ENCODE measurements around the gene KLKB1. TPM values are rescaled to one million over a fixed set of nuclear protein-coding genes. Genes with fewer than 3 reads are reported as not detected.

KLKB1 gene
- total and polyA plus RNA-seq, 2 donors (not counting 3 experiments of a cell fraction or from before 2014, with no cell fraction given): not detected

DNA sequence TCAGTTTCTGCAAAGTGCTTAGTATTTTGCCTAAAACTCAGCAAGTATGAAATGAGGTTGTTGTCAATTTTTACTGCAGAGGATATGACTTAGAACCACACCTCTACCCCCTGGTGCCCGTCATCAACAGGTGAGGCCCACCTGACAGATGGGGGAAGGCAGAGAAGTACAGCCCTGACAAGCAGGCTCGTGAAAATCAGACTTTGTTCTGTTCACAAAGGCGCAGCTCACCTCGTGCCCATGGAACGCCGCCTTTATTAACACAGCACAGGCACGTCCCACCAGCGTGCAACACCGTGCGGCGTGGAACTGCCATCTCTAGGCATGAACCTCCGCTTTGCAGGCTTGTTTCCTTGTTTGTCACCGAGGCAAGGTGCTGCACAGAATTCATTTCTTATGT is 22.6 kb upstream of the KLKB1 start:
- intact Hi-C loops (cut with micrococcal nuclease) (no loop called here), dilution Hi-C loops (cut with MboI; ENCODE audit: extremely low pct_ligation_motif_present, low sequenced_read_pairs) (no loop called here)
- Histone ChIP-seq H2AFZ (ENCODE audit: low read depth, low read length) (no peak overlapping the region), H4K20me1 (replicated peaks; ENCODE audit: control insufficient read depth, extremely low read depth, insufficient read depth, low read length) (no peaks in the 10 kb centered on the region), H3K9ac (replicated peaks; ENCODE audit: extremely low read depth, insufficient read depth, low read length) (no peak overlapping the region), H3K4me3 (replicated peaks in 1 of 3; ENCODE audit: insufficient read depth in 1 of 3, low read depth in 1 of 3, low read length in 3 of 3) (peak overlapping the region in 1 of 3 experiments; percentile 58), H3K4me1 (ENCODE audit: control insufficient read depth, extremely low read depth, insufficient read depth, low read length) (no peaks in the 10 kb centered on the region), H3K27ac (ENCODE audit: insufficient read depth, low read depth, low read length) (no peak overlapping the region), H3K36me3 (ENCODE audit: control insufficient read depth in 2 of 2, extremely low read depth in 1 of 2, insufficient read depth in 2 of 2, low read length in 2 of 2) (no peaks in the 10 kb centered on the region), H3K4me2 (ENCODE audit: insufficient read depth, low read length) (peak overlapping the region; percentile 48), H3K79me2 (ENCODE audit: control insufficient read depth, insufficient read depth, low read length) (no peaks in the 10 kb centered on the region), H3K9me3 (replicated peaks; ENCODE audit: control insufficient read depth, insufficient read depth, low read length) (no peaks in the 10 kb centered on the region), H3K9me1 (replicated peaks; ENCODE audit: control insufficient read depth, extremely low read depth, insufficient read depth, low read length) (no peaks in the 10 kb centered on the region), H3K27me3 (ENCODE audit: control insufficient read depth in 2 of 2, insufficient read depth in 2 of 2, low read length in 2 of 2) (no peaks in the 10 kb centered on the region)
- ChIA-PET CTCF (no interaction called here), POLR2A (no interaction called here)
- BruUV-seq (replicated peaks): no TSS peak
- DNase-seq (ENCODE audit: low read depth, low spot score): no peak
- FAIRE-seq: no peak
- TF ChIP-seq, protein P1, sequence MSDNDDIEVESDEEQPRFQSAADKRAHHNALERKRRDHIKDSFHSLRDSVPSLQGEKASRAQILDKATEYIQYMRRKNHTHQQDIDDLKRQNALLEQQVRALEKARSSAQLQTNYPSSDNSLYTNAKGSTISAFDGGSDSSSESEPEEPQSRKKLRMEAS (IDR thresholded peaks at IDR 0.05; ENCODE audit: insufficient read depth, insufficient read length): no peak
- TF ChIP-seq, protein P2, sequence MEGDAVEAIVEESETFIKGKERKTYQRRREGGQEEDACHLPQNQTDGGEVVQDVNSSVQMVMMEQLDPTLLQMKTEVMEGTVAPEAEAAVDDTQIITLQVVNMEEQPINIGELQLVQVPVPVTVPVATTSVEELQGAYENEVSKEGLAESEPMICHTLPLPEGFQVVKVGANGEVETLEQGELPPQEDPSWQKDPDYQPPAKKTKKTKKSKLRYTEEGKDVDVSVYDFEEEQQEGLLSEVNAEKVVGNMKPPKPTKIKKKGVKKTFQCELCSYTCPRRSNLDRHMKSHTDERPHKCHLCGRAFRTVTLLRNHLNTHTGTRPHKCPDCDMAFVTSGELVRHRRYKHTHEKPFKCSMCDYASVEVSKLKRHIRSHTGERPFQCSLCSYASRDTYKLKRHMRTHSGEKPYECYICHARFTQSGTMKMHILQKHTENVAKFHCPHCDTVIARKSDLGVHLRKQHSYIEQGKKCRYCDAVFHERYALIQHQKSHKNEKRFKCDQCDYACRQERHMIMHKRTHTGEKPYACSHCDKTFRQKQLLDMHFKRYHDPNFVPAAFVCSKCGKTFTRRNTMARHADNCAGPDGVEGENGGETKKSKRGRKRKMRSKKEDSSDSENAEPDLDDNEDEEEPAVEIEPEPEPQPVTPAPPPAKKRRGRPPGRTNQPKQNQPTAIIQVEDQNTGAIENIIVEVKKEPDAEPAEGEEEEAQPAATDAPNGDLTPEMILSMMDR (IDR thresholded peaks at IDR 0.05; ENCODE audit: extremely low read depth in 1 of 2, insufficient read depth in 1 of 2, low read depth in 1 of 2, low read length in 2 of 2): no peak
- TF ChIP-seq JUN (IDR thresholded peaks at IDR 0.05; ENCODE audit: borderline replicate concordance, insufficient read depth, insufficient read length, low read depth): no peak
- no peak for TF ChIP-seq POLR2AphosphoS5 (IDR thresholded peaks at IDR 0.05; ENCODE audit: insufficient read depth, low read depth, low read length)
- no peak for TF ChIP-seq FOS (IDR thresholded peaks at IDR 0.05; ENCODE audit: borderline replicate concordance, insufficient read depth, low read length)
- no peak for TF ChIP-seq POLR2A (IDR thresholded peaks at IDR 0.05; ENCODE audit: low read depth, low read length)
- TF ChIP-seq EZH2 (IDR thresholded peaks at IDR 0.05; ENCODE audit: borderline replicate concordance, low read depth, low read length, severe bottlenecking): no peak
- no peak for TF ChIP-seq MYC (IDR thresholded peaks at IDR 0.05; ENCODE audit: low read depth, low read length)
- no peak for TF ChIP-seq GATA2 (IDR thresholded peaks at IDR 0.05; ENCODE audit: insufficient read depth, insufficient read length, low read depth, low read length)

Data from endothelial cell of umbilical vein (primary cell).